HepG2 (cell line): ENCODE results near the gene S100A16. TPM values are rescaled to one million over a fixed set of nuclear protein-coding genes. Genes with fewer than 3 reads are reported as not detected.

ENCODE experiments used
- ATAC-seq: fragments of 200-7000 bp; cut with Tn5 transposase; 3 replicates; pipeline ENCODE4 v1.9.1; 2020; ENCODE audit warnings: mild to moderate bottlenecking, moderate library complexity
- BruUV-seq: library from RNA; stranded (reverse); fragments of 400-500 nt; replicated peaks from 2 replicates; lab custom pipeline; 2021; lab: Mats Ljungman, UMichigan
- CTCF ChIA-PET: fragments of 300-600 bp; formaldehyde crosslinking; extraction: SDS; loops from one replicate; lab custom pipeline; 2021; ENCODE audit warnings: low total read pairs, inconsistent platforms, low intra/inter-chr PET ratio; lab: Yijun Ruan, JAX
- POLR2A ChIA-PET: fragments of 350-600 bp; sonication (Branson Sonifier 250); formaldehyde crosslinking; loops from one replicate; lab custom pipeline; 2020; ENCODE audit warnings: antibody characterized with exemption, inconsistent platforms; lab: Yijun Ruan, JAX
- DNase-seq: peaks from one replicate; pipeline ENCODE4 v3.0.0-alpha.2; 2015; ENCODE audit warnings: low spot score
- FAIRE-seq: peaks from 3 replicates; lab custom pipeline; 2011; peaks lifted over from hg19 to GRCh38; lab: Jason Lieb, UNC
- H2AFZ ChIP-seq: one replicate; pipeline ENCODE4 v1.6.1; 2011; ENCODE audit warnings: low read length, inconsistent platforms
- H3K27ac ChIP-seq: fragments of 300-600 bp; 3 replicates; pipeline ENCODE4 v1.8.0; 2011; ENCODE audit warnings: mixed run types, mild to moderate bottlenecking, mixed read lengths, low read length, inconsistent platforms; ENCODE audit not compliant: insufficient read depth; ENCODE audit errors: extremely low read length
- H3K27me3 ChIP-seq, 2 experiments: fragments of 200-600 bp in 1 of 2; 2 replicates in 1 of 2; 3 replicates in 1 of 2; pipeline versions ENCODE4 v1.6.0 to v1.8.0; 2011; ENCODE audit warnings: low read length in 2 of 2, mild to moderate bottlenecking in 2 of 2, moderate library complexity in 2 of 2, inconsistent platforms in 1 of 2; ENCODE audit not compliant: insufficient read depth in 2 of 2, control insufficient read depth in 1 of 2
- H3K36me3 ChIP-seq, 2 experiments: fragments of 200-600 bp in 1 of 2; replicated peaks in 1 of 2; 2 replicates in 1 of 2; 3 replicates in 1 of 2; pipeline versions ENCODE4 v1.5.1 to v1.8.0; 2011; ENCODE audit warnings: low read length in 2 of 2, inconsistent platforms in 1 of 2; ENCODE audit not compliant: insufficient read depth in 2 of 2, control insufficient read depth in 1 of 2
- H3K4me1 ChIP-seq: 2 replicates; pipeline ENCODE4 v1.5.1; 2012; ENCODE audit warnings: low read length, inconsistent platforms; ENCODE audit not compliant: insufficient read depth
- H3K4me2 ChIP-seq: 2 replicates; pipeline ENCODE4 v1.6.0; 2011; ENCODE audit warnings: low read depth, low read length, inconsistent platforms
- H3K4me3 ChIP-seq, 3 experiments: fragments of 200-600 bp in 1 of 3; sonication (generic), shearing (Covaris generic) in 1 of 3; replicated peaks in 1 of 3; 2 replicates each; pipeline ENCODE4 v1.5.1; 2011 to 2016; ENCODE audit warnings: low read length in 3 of 3, inconsistent platforms in 2 of 3, low read depth in 2 of 3, mild to moderate bottlenecking in 2 of 3, control low read depth in 1 of 3, mixed read lengths in 1 of 3; ENCODE audit not compliant: insufficient read depth in 1 of 3
- H3K79me2 ChIP-seq: one replicate; pipeline ENCODE4 v1.6.1; 2011; ENCODE audit warnings: low read length, inconsistent platforms; ENCODE audit not compliant: insufficient read depth
- H3K9ac ChIP-seq: 2 replicates; pipeline ENCODE4 v1.6.0; 2011; ENCODE audit warnings: mild to moderate bottlenecking, low read depth, low read length, inconsistent platforms; ENCODE audit not compliant: insufficient read depth
- H3K9me3 ChIP-seq: 2 replicates; pipeline ENCODE4 v1.5.1; 2012; ENCODE audit warnings: mild to moderate bottlenecking, low read length
- H4K20me1 ChIP-seq: 2 replicates; pipeline ENCODE4 v1.6.0; 2011; ENCODE audit warnings: inconsistent platforms, mild to moderate bottlenecking, low read length, moderate library complexity; ENCODE audit not compliant: insufficient read depth
- CREB1 ChIP-seq, 2 experiments: fragments of 450-650 bp in 1 of 2; IDR thresholded peaks; 2 replicates each; pipeline ENCODE4 v1.6.1; 2016 to 2017; ENCODE audit warnings: control low read depth in 1 of 2, mild to moderate bottlenecking in 1 of 2, missing compliant biosample characterization in 1 of 2, missing genetic modification characterization in 1 of 2
- ETV5 ChIP-seq: IDR thresholded peaks from 2 replicates; pipeline ENCODE4 v1.6.1; 2018; ENCODE audit warnings: missing biosample characterization, missing genetic modification reagents, inconsistent platforms, borderline replicate concordance
- LCORL ChIP-seq, 2 experiments: fragments of 450-650 bp in 1 of 2; sonication (generic) in 1 of 2; formaldehyde crosslinking in 1 of 2; IDR thresholded peaks; 2 replicates each; pipeline versions ENCODE4 v1.5.0 to v1.6.1; 2017 to 2020; ENCODE audit warnings: antibody characterized with exemption in 1 of 2, missing genetic modification reagents in 1 of 2
- RAD51 ChIP-seq: fragments of 450-650 bp; IDR thresholded peaks from 2 replicates; pipeline ENCODE4 v1.6.1; 2016; ENCODE audit warnings: borderline replicate concordance
- TEAD2 ChIP-seq: sonication (generic); formaldehyde crosslinking; IDR thresholded peaks from 2 replicates; pipeline ENCODE4 v1.9.0; 2021; ENCODE audit warnings: missing genetic modification reagents
- ZFP41 ChIP-seq: sonication (generic); formaldehyde crosslinking; IDR thresholded peaks from 2 replicates; pipeline ENCODE4 v1.4.0; 2020; ENCODE audit warnings: mild to moderate bottlenecking, missing genetic modification reagents, borderline replicate concordance
- ZNF263 ChIP-seq: sonication (generic); formaldehyde crosslinking; IDR thresholded peaks from 2 replicates; pipeline ENCODE4 v1.4.0; 2020; ENCODE audit warnings: missing genetic modification reagents
- ZNF329 ChIP-seq: sonication (generic); formaldehyde crosslinking; IDR thresholded peaks from 2 replicates; pipeline ENCODE4 v1.9.0; 2021; ENCODE audit warnings: low read depth, mild to moderate bottlenecking, missing genetic modification reagents
- ZNF34 ChIP-seq: sonication (generic); formaldehyde crosslinking; IDR thresholded peaks from 2 replicates; pipeline ENCODE4 v1.4.0; 2020; ENCODE audit warnings: mild to moderate bottlenecking, missing genetic modification reagents, borderline replicate concordance
- ZNF790 ChIP-seq: sonication (generic); formaldehyde crosslinking; IDR thresholded peaks from 2 replicates; pipeline ENCODE4 v1.8.0; 2022; ENCODE audit warnings: missing genetic modification reagents, mild to moderate bottlenecking, borderline replicate concordance
- ZNF879 ChIP-seq: sonication (generic); formaldehyde crosslinking; IDR thresholded peaks from 2 replicates; pipeline ENCODE4 v1.8.1; 2023; ENCODE audit warnings: missing genetic modification reagents
- WGBS: methylation state at CpG from one replicate; pipeline ENCODE4 v1.1.6; 2017; ENCODE audit warnings: low lambda C conversion rate; 5-methylcytosine and 5-hydroxymethylcytosine counted together
- in situ Hi-C: cut with HindIII; loops from 2 replicates; pipeline ENCODE4 v1.10.0; 2017; ENCODE audit warnings: low pct_unique_long_range_greater_than_20kb; ENCODE audit not compliant: extremely low pct_ligation_motif_present
- intact Hi-C: fragments of 100-400 bp; cut with micrococcal nuclease; formaldehyde crosslinking; loops from one replicate; pipeline ENCODE4 v1.10.0; 2022; ENCODE audit not compliant: unreplicated experiment
- polyA plus RNA-seq, 8 experiments: library from polyadenylated mRNA; depleted of rRNA in 3 of 8; stranded (reverse) in 7 of 8; unstranded in 1 of 8; fragments of >200 nt; fragmentation: Illumina TruSeq in 4 of 8; extraction: Trizol in 4 of 8; gene quantifications; 2 replicates each; pipeline versions ENCODE4 v1.2.1 to v1.2.3, GENCODE V29; 2011 to 2016; ENCODE audit warnings: low read depth in 4 of 8, missing spikeins in 1 of 8, mixed read lengths in 1 of 8; ENCODE audit not compliant: insufficient read depth in 1 of 8
- total RNA-seq, 5 experiments: library from RNA; depleted of rRNA; stranded (reverse); fragments of >200 nt; fragmentation: Illumina TruSeq; extraction: Trizol; gene quantifications; 2 replicates each; pipeline ENCODE4 v1.2.3, GENCODE V29; 2016; ENCODE audit warnings: low read depth in 1 of 5
- TF ChIP-seq, protein P1 (sequence below): sonication (generic); formaldehyde crosslinking; IDR thresholded peaks from 2 replicates; pipeline ENCODE4 v1.4.0; 2020; ENCODE audit warnings: missing genetic modification reagents
- TF ChIP-seq, protein P2 (sequence below): sonication (generic); formaldehyde crosslinking; IDR thresholded peaks from 2 replicates; pipeline ENCODE4 v1.4.0; 2020; ENCODE audit warnings: missing genetic modification reagents
- TF ChIP-seq, protein P3 (sequence below): sonication (generic); formaldehyde crosslinking; IDR thresholded peaks from 2 replicates; pipeline ENCODE4 v1.5.1; 2020; ENCODE audit warnings: mild to moderate bottlenecking, missing genetic modification reagents, moderate library complexity
- TF ChIP-seq, protein P4 (sequence below): sonication (generic); formaldehyde crosslinking; IDR thresholded peaks from 2 replicates; pipeline ENCODE4 v1.9.0; 2021; ENCODE audit warnings: missing genetic modification reagents, borderline replicate concordance

Gene S100A16
- total and polyA plus RNA-seq, 2 of the 13 experiments (the other 11 are each of a cell fraction or from before 2014, with no cell fraction given): 46.0 to 195 TPM

DNA sequence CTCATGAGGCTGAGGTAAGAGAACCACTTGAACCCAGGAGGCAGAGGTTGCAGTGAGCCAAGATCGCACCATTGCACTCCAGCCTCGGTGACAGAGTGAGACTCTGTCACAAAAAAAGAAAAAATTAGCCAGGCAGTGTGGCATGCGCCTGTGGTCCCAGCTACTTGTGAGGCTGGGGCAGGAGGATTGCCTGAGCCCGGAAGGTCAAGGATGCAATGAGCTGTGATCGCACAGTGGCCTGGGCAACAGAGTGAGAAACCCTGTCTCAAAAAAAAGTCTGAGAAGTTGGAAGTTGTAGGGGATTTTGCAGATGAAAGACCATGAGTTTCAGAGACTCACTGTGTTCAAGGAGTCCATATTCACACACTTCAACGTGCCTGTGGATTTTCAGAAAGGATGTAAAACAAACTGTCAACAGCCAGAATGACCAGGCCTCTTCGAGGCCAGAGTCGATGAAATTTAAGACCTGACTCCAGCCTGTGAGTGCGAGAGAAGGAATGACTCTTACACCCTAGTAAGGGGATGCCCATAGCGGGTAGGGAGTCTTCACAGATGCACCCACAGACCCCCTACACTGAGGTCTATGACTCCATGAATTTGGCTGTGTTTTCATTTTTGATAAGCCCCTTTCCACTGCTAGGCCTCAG, 12.2 kb upstream of the S100A16 start (continued):
- TF ChIP-seq, protein P1, sequence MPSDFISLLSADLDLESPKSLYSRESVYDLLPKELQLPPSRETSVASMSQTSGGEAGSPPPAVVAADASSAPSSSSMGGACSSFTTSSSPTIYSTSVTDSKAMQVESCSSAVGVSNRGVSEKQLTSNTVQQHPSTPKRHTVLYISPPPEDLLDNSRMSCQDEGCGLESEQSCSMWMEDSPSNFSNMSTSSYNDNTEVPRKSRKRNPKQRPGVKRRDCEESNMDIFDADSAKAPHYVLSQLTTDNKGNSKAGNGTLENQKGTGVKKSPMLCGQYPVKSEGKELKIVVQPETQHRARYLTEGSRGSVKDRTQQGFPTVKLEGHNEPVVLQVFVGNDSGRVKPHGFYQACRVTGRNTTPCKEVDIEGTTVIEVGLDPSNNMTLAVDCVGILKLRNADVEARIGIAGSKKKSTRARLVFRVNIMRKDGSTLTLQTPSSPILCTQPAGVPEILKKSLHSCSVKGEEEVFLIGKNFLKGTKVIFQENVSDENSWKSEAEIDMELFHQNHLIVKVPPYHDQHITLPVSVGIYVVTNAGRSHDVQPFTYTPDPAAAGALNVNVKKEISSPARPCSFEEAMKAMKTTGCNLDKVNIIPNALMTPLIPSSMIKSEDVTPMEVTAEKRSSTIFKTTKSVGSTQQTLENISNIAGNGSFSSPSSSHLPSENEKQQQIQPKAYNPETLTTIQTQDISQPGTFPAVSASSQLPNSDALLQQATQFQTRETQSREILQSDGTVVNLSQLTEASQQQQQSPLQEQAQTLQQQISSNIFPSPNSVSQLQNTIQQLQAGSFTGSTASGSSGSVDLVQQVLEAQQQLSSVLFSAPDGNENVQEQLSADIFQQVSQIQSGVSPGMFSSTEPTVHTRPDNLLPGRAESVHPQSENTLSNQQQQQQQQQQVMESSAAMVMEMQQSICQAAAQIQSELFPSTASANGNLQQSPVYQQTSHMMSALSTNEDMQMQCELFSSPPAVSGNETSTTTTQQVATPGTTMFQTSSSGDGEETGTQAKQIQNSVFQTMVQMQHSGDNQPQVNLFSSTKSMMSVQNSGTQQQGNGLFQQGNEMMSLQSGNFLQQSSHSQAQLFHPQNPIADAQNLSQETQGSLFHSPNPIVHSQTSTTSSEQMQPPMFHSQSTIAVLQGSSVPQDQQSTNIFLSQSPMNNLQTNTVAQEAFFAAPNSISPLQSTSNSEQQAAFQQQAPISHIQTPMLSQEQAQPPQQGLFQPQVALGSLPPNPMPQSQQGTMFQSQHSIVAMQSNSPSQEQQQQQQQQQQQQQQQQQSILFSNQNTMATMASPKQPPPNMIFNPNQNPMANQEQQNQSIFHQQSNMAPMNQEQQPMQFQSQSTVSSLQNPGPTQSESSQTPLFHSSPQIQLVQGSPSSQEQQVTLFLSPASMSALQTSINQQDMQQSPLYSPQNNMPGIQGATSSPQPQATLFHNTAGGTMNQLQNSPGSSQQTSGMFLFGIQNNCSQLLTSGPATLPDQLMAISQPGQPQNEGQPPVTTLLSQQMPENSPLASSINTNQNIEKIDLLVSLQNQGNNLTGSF: no peak
- TF ChIP-seq ZNF879 (CRISPR knock-in tag) (no peak), ZNF790 (CRISPR knock-in tag) (no peak), ZNF329 (CRISPR knock-in tag) (no peak), LCORL (IDR thresholded peaks at IDR 0.05) (no peak), LCORL (CRISPR knock-in tag; IDR thresholded peaks at IDR 0.05) (no peak)
- TF ChIP-seq, protein P2, sequence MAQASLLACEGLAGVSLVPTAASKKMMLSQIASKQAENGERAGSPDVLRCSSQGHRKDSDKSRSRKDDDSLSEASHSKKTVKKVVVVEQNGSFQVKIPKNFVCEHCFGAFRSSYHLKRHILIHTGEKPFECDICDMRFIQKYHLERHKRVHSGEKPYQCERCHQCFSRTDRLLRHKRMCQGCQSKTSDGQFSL: no peak

DNA sequence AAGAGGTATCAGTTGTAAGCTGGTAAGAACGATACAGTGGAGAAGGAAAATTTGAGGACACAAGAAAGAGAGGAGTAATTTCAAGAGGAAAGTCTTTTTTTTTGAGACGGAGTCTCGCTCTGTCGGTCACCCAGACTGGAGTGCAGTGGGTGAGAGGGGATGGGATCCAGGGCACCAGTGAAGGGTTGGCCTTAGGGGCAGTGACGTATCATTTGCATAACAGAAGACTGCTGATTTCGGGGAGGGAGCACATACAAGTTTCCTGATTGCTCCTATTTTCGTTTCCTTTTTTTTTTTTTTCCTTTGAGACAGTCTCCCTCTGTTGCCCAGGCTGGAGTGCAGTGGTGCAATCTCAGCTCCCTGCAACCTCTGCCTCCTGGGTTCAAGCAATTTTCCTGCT, 10.2 kb upstream of the S100A16 start:
- DNase-seq (no peak), ATAC-seq (no peak), FAIRE-seq (no peak)
- intact Hi-C loops (no loop called here), in situ Hi-C loops (no loop called here)
- no peak overlapping the region for H3K27ac ChIP-seq
- ChIA-PET CTCF (no interaction called here), POLR2A (interaction anchor here (1.3 to 15.2 kb wide), 2 partner anchors 11 to 12 kb away, joined by 3 to 390 read pairs; partner anchors contain the start of genes CHTOP, S100A14 and S100A16)
- H3K4me2 ChIP-seq: no peak overlapping the region
- H3K4me3 ChIP-seq: no peak overlapping the region
- no peaks in the 10 kb centered on the region for H4K20me1 ChIP-seq
- BruUV-seq: no TSS peak
- no peak overlapping the region for H3K9ac ChIP-seq
- peaks cover 22% of the 10 kb centered on the region for H3K4me1 ChIP-seq
- peaks cover 3% of the 10 kb centered on the region in 2 experiments; a peak in 3 of 5 replicates for H3K36me3 ChIP-seq
- H2AFZ ChIP-seq: no peak overlapping the region
- 94% methylated on average over 7 of the region's 7 CpGs for WGBS
- no peaks in the 10 kb centered on the region for H3K27me3 ChIP-seq
- H3K79me2 ChIP-seq: peaks cover 11% of the 10 kb centered on the region
- no peaks in the 10 kb centered on the region for H3K9me3 ChIP-seq
- TF ChIP-seq RAD51: no peak
- no peak for TF ChIP-seq CREB1 (IDR thresholded peaks at IDR 0.05)
- TF ChIP-seq CREB1 (CRISPR knock-in tag; IDR thresholded peaks at IDR 0.05): no peak
- TF ChIP-seq ETV5: no peak
- TF ChIP-seq ZNF34 (CRISPR knock-in tag): no peak
- TF ChIP-seq ZFP41 (CRISPR knock-in tag): no peak
- TF ChIP-seq ZNF263: no peak
- TF ChIP-seq, protein P3, sequence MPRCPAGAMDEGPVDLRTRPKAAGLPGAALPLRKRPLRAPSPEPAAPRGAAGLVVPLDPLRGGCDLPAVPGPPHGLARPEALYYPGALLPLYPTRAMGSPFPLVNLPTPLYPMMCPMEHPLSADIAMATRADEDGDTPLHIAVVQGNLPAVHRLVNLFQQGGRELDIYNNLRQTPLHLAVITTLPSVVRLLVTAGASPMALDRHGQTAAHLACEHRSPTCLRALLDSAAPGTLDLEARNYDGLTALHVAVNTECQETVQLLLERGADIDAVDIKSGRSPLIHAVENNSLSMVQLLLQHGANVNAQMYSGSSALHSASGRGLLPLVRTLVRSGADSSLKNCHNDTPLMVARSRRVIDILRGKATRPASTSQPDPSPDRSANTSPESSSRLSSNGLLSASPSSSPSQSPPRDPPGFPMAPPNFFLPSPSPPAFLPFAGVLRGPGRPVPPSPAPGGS: no peak
- no peak for TF ChIP-seq TEAD2 (CRISPR knock-in tag)
- TF ChIP-seq, protein P4, sequence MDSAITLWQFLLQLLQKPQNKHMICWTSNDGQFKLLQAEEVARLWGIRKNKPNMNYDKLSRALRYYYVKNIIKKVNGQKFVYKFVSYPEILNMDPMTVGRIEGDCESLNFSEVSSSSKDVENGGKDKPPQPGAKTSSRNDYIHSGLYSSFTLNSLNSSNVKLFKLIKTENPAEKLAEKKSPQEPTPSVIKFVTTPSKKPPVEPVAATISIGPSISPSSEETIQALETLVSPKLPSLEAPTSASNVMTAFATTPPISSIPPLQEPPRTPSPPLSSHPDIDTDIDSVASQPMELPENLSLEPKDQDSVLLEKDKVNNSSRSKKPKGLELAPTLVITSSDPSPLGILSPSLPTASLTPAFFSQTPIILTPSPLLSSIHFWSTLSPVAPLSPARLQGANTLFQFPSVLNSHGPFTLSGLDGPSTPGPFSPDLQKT (CRISPR knock-in tag): no peak
